PC-9 (cell line): ENCODE measurements around the gene TMPO. TPM values are rescaled to one million over a fixed set of nuclear protein-coding genes. Genes with fewer than 3 reads are reported as not detected.
A peak's percentile ranks its signal among the peaks of the same experiment; 100 is the strongest.

ENCODE experiments used
- BruUV-seq: library from RNA; stranded (reverse); fragments of 400-500 nt; replicated peaks from 2 replicates; lab custom pipeline; 2021; lab: Mats Ljungman, UMichigan
- CTCF ChIA-PET: fragments of 300-600 bp; sonication (Branson Sonifier 250); formaldehyde crosslinking; loops from one replicate; lab custom pipeline; 2022; ENCODE audit warnings: antibody characterized with exemption; lab: Charles Lee
- POLR2A ChIA-PET: fragments of 300-600 bp; sonication (Branson Sonifier 250); formaldehyde crosslinking; loops from one replicate; lab custom pipeline; 2022; ENCODE audit warnings: antibody characterized with exemption; ENCODE audit not compliant: unreplicated experiment; lab: Charles Lee
- DNase-seq, 2 experiments: peaks; one replicate each; pipeline versions ENCODE4 v3.0.0 to v3.0.0-alpha.2; 2015 to 2022; ENCODE audit warnings: mixed read lengths in 1 of 2
- H2AFZ ChIP-seq: fragments of 200-600 bp; sonication (generic); 2 replicates; pipeline ENCODE4 v1.8.1; 2017; ENCODE audit warnings: antibody characterized with exemption
- H3F3A ChIP-seq: fragments of 200-600 bp; sonication (generic); 2 replicates; pipeline ENCODE4 v1.8.1; 2017; ENCODE audit warnings: antibody characterized with exemption, mild to moderate bottlenecking, low read depth; ENCODE audit not compliant: insufficient read depth
- H3K27ac ChIP-seq: fragments of 200-600 bp; sonication (generic); 2 replicates; pipeline ENCODE4 v1.6.1; 2016; ENCODE audit warnings: mixed run types
- H3K27me3 ChIP-seq: fragments of 200-600 bp; sonication (generic); 2 replicates; pipeline ENCODE4 v1.6.1; 2016; ENCODE audit warnings: low read depth, mixed run types; ENCODE audit not compliant: insufficient read depth
- H3K36me3 ChIP-seq: fragments of 200-600 bp; sonication (generic); 2 replicates; pipeline ENCODE4 v1.6.1; 2016; ENCODE audit warnings: low read depth, mixed run types
- H3K4me1 ChIP-seq: fragments of 200-600 bp; sonication (generic); replicated peaks from 2 replicates; pipeline ENCODE4 v1.6.1; 2016; ENCODE audit warnings: mixed run types; ENCODE audit not compliant: insufficient read depth
- H3K4me2 ChIP-seq: fragments of 200-600 bp; sonication (generic); 2 replicates; pipeline ENCODE4 v1.6.1; 2017; ENCODE audit warnings: mixed run types
- H3K4me3 ChIP-seq: fragments of 200-600 bp; sonication (generic); 2 replicates; pipeline ENCODE4 v1.6.1; 2016; ENCODE audit warnings: mixed run types
- H3K79me2 ChIP-seq: fragments of 200-600 bp; sonication (generic); 2 replicates; pipeline ENCODE4 v1.6.1; 2017; ENCODE audit warnings: low read depth, mixed run types
- H3K9me2 ChIP-seq: fragments of 200-600 bp; sonication (generic); 2 replicates; pipeline ENCODE4 v1.8.1; 2017; ENCODE audit warnings: mild to moderate bottlenecking; ENCODE audit not compliant: insufficient read depth
- H3K9me3 ChIP-seq: fragments of 200-600 bp; sonication (generic); 2 replicates; pipeline ENCODE4 v1.8.1; 2016; ENCODE audit warnings: low read depth; ENCODE audit not compliant: insufficient read depth
- H4K20me1 ChIP-seq: fragments of 200-600 bp; sonication (generic); 2 replicates; pipeline ENCODE4 v1.8.1; 2017; ENCODE audit not compliant: insufficient read depth
- EZH2 ChIP-seq: fragments of 200-600 bp; sonication (generic); IDR thresholded peaks from 2 replicates; pipeline ENCODE4 v1.8.0; 2017; ENCODE audit warnings: antibody characterized with exemption, low read depth
- intact Hi-C: fragments of 100-400 bp; cut with micrococcal nuclease; formaldehyde crosslinking; loops from one replicate; pipeline ENCODE4 v1.10.0; 2022; ENCODE audit not compliant: unreplicated experiment
- total RNA-seq: library from RNA; stranded (reverse); gene quantifications from 2 replicates; pipeline ENCODE4 v1.2.3, GENCODE V29; 2021
- TF ChIP-seq, protein P1 (sequence below): fragments of 200-600 bp; sonication (generic); conservative IDR thresholded peaks from 2 replicates; pipeline ENCODE4 v1.6.1; 2017; ENCODE audit warnings: mixed run types, antibody characterized with exemption, mild to moderate bottlenecking, moderate library complexity

The TMPO gene
- total RNA-seq, 1 experiment from 2014 or later = 171 TPM

DNA sequence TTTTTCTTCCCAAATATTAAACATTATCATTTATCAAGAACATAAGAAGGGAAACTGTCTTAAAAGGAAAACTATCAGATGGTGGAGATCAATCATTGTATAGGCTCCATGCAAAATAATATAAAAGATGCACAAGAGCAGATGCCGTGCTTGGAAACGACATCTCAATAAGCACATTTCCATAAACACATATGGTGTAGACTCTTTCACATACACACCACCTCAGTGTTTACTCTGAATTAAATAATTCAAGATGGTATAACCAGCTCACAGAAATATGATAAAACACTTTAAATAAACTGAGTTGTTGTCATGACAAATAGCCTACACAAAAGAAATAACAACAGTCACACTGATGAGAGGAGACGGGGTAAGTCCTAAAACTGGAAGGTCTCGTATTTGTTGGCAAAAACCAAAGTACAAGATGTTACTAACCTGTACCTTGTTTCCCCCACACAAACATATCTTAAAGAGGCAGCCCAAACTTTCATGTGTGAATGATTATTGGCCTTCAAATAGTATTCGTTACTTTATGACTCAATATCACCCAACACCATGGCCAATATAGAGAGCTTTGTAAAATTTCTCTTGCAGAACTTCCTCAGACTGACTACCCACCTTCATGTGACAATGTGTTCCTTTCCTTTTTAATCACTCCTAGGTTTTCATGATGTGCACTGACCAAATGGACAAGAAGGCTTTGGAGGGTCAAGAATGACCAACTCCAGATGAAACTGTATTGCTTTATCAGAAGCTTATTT is 48.6 kb upstream of the TMPO start:
- POLR2A ChIA-PET = no interaction called here
- Histone ChIP-seq H4K20me1 (no peaks in the 10 kb centered on the region), H2AFZ (no peak overlapping the region), H3F3A (no peaks in the 10 kb centered on the region), H3K4me1 (peaks cover 11% of the 10 kb centered on the region; the same call in 1 of the 2 replicates), H3K4me3 (no peak overlapping the region), H3K4me2 (no peak overlapping the region), H3K27ac (no peak overlapping the region), H3K9me3 (no peaks in the 10 kb centered on the region), H3K9me2 (no peaks in the 10 kb centered on the region), H3K79me2 (no peaks in the 10 kb centered on the region), H3K36me3 (no peaks in the 10 kb centered on the region), H3K27me3 (no peaks in the 10 kb centered on the region)
- intact Hi-C loops = no loop called here
- no peak for DNase-seq
- CTCF ChIA-PET = no interaction called here
- TF ChIP-seq, protein P1, sequence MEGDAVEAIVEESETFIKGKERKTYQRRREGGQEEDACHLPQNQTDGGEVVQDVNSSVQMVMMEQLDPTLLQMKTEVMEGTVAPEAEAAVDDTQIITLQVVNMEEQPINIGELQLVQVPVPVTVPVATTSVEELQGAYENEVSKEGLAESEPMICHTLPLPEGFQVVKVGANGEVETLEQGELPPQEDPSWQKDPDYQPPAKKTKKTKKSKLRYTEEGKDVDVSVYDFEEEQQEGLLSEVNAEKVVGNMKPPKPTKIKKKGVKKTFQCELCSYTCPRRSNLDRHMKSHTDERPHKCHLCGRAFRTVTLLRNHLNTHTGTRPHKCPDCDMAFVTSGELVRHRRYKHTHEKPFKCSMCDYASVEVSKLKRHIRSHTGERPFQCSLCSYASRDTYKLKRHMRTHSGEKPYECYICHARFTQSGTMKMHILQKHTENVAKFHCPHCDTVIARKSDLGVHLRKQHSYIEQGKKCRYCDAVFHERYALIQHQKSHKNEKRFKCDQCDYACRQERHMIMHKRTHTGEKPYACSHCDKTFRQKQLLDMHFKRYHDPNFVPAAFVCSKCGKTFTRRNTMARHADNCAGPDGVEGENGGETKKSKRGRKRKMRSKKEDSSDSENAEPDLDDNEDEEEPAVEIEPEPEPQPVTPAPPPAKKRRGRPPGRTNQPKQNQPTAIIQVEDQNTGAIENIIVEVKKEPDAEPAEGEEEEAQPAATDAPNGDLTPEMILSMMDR = no peak
- TF ChIP-seq EZH2 = no peak
- BruUV-seq = no TSS peak

DNA sequence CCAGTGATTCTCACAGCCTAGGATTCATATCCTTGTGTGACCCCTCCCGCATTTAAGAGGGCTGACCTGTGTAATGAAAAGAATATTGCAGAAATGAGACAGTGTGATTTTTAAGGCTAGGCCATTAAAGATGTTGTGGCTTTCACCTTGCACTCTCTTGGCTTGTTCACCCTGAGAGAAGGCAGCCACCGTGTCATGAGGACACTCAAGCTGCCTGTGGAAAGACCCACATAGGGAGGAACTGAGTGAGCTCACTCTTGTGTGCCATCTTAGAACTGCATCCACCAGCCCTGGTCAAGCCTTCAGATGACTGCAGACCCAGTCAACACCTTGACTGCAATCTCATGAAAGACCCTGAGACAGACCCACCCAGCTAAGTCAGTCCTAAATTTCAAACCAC is 46.3 kb upstream of the TMPO start:
- Histone ChIP-seq H3K27me3 (no peaks in the 10 kb centered on the region), H4K20me1 (no peaks in the 10 kb centered on the region), H3K4me2 (no peak overlapping the region), H3K9me2 (no peaks in the 10 kb centered on the region), H3K36me3 (no peaks in the 10 kb centered on the region), H3K79me2 (no peaks in the 10 kb centered on the region), H3K4me1 (peaks cover 6% of the 10 kb centered on the region; the same call in 1 of the 2 replicates), H3K9me3 (no peaks in the 10 kb centered on the region), H3F3A (no peaks in the 10 kb centered on the region), H3K4me3 (no peak overlapping the region), H2AFZ (no peak overlapping the region), H3K27ac (no peak overlapping the region)
- TF ChIP-seq EZH2 = no peak
- TF ChIP-seq, protein P1 = no peak
- intact Hi-C loops = no loop called here
- no TSS peak for BruUV-seq
- no peak for DNase-seq
- ChIA-PET POLR2A (no interaction called here), CTCF (no interaction called here)

DNA sequence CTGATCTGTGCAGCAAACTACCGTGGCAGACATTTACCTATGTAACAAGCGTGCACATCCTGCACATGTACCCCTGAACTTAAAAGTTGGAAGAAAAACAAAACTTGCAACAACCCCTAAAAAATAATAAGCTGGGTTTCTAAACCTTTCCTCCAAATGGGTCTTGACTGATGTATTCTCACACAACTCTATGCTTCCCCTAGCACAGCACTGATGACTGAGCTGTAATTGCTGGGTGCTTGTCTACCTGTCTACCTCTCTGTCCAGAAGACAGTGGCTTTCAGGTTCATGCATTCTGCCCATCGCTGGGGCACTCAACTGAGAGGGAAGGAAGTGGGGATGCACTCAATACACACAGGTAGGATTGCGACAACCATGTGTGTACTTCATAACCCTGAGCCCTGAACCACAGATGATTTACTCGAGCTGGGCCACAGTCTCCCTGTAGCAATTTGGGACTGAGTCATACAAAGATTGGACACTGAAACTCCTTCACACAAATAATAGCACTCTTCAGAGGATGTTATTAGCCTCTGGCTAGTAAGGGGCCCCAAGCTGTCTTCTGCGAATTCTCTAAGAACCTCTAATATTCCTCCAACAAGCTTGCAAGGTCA is 44.8 kb upstream of the TMPO start:
- peak in 1 of 2 experiments; percentile 49 for DNase-seq
- Histone ChIP-seq H3K4me2 (no peak overlapping the region), H3K4me1 (peaks cover 10% of the 10 kb centered on the region), H4K20me1 (no peaks in the 10 kb centered on the region), H3K36me3 (no peaks in the 10 kb centered on the region), H2AFZ (no peak overlapping the region), H3K4me3 (no peak overlapping the region), H3K27me3 (no peaks in the 10 kb centered on the region), H3F3A (peaks cover 8% of the 10 kb centered on the region), H3K9me2 (no peaks in the 10 kb centered on the region), H3K27ac (no peak overlapping the region), H3K79me2 (no peaks in the 10 kb centered on the region), H3K9me3 (no peaks in the 10 kb centered on the region)
- intact Hi-C loops = no loop called here
- TF ChIP-seq, protein P1 = no peak
- TF ChIP-seq EZH2 = no peak
- ChIA-PET CTCF (no interaction called here), POLR2A (no interaction called here)
- BruUV-seq = no TSS peak
